ENCODE results near the gene ARF4. TPM values are rescaled to one million over a fixed set of nuclear protein-coding genes. Genes with fewer than 3 reads are reported as not detected.

The ARF4 gene
- total RNA-seq, 2 experiments from 2014 or later: 49.6 to 50.0 TPM

DNA sequence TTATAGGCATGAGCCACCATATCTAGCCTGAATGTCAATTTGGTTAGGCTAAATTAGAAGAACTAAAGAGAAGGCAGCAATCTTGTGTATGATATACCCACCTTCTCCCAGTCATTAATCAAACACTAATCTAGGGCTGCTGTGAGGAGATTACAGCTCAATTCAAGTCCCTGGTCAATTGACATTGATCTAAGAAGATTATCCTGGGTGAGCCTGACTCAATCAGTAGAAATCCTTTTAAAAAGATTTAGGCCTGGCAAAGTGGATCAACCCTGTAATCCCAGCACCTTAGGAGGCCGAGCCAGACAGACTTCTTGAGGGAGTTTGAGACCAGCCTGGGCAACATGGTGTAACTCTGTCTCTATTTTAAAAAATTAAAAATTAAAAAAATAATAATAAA, 50.5 kb downstream of the ARF4 start:
- H3K4me1 Mint-ChIP-seq: peaks cover 4% of the 10 kb centered on the region
- CTCF ChIA-PET: interaction anchor here (0.8 kb wide), 1 partner anchor 12 kb away, joined by 3 read pairs; no protein-coding TSS in a partner anchor
- intact Hi-C loops (cut with DNase I, micrococcal nuclease): no loop called here
- no peak overlapping the region for H3K4me3 Mint-ChIP-seq
- POLR2A ChIA-PET: interaction anchor here (1.5 kb wide), 1 partner anchor 10 kb away, joined by 4 read pairs; the partner anchor contains the start of gene PDE12
- H3K9me3 Mint-ChIP-seq (ENCODE audit: low read depth): no peaks in the 10 kb centered on the region
- H3K27me3 Mint-ChIP-seq: peaks cover 5% of the 10 kb centered on the region
- ATAC-seq (no peak), DNase-seq (no peak)
- no peak overlapping the region for H3K27ac Mint-ChIP-seq
- no peaks in the 10 kb centered on the region for H3K36me3 Mint-ChIP-seq (ENCODE audit: low read depth)

DNA sequence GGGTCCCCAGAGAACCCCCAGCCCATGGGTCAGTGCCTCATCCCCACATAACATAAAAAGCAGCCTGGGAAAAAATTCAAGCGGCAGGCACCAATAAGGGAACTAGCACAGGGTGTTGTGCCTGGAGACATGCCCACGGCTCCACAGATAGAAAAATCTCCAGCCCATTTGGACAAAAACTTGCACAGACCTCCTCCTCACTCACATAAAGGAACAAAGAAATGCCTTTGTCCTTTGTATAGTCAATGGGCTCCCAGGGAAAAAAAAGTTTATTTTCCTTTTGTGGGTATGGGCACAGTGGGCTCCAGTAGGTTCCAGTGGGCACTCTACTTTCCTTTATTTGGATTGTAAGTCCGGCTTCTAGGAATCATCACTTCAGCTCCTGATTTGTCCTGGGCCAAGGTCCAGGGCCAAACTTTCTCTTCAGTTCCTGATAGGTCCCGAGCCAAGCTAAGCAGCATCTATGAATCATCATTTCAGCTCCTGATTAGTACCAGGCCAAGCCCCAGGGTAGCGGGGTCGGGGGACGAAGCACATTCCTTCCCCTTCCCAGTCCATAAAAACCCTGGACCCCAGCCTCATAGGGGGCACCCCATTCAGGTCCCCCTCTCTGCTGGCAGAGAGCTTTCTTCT, 51.4 kb downstream of the ARF4 start:
- no peaks in the 10 kb centered on the region for H3K9me3 Mint-ChIP-seq (ENCODE audit: low read depth)
- DNase-seq (no peak), ATAC-seq (no peak)
- peaks cover 5% of the 10 kb centered on the region for H3K27me3 Mint-ChIP-seq
- ChIA-PET POLR2A (interaction anchor here (1.5 kb wide), 1 partner anchor 11 kb away, joined by 4 read pairs; the partner anchor contains the start of gene PDE12), CTCF (interaction anchor here (0.8 kb wide), 1 partner anchor 11 kb away, joined by 3 read pairs; no protein-coding TSS in a partner anchor)
- H3K4me3 Mint-ChIP-seq: no peak overlapping the region
- intact Hi-C loops (cut with DNase I, micrococcal nuclease): no loop called here
- no peak overlapping the region for H3K27ac Mint-ChIP-seq
- H3K4me1 Mint-ChIP-seq: peaks cover 4% of the 10 kb centered on the region
- no peaks in the 10 kb centered on the region for H3K36me3 Mint-ChIP-seq (ENCODE audit: low read depth)

DNA sequence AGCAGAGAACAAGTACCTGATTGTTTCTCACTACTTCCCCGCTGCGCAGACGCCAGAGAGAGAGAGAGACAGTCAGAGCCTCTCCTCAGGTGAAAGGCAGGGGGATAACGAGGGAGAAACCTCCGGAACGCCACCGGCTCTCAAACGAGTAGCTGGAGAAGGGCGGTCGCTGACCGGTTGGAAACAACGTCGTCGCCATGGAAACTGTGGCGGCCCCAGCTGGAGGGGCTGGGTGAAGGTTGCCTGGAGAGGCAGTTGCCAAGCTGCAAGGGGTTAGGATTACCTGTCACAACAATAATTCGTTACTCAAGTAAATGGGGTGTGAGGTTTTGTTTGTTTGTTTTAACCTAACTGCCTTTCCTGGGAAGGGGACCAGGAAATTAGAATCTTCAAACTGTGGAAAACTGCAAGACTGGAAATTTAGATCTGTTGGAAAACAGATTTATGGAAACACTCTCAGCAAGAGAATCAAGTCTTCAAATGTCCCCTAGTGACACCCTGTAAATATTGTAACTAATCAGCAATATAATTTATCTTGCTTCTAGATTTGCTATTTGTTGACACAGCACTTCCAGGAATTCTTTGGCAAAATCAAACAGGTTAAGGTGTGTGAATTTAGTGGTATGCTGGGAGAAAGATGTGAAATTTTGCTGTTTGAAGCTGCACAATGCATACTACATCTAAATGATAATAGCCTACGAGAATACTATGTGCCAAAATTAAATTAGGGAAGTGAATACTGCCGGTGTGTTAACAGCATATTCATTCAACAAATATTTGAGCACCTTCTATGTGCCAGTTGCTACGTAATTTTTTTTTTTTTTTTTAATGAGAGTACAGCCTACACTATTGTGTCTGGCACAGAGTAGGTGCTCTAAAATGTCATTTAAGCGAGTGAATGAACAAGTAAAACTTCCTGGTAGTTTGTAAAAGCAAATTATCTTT, 52.7 kb downstream of the ARF4 start, which contains the start of gene DNAH12:
DNAH12 (minus strand) TSS at position 164 of the 945 bp plus-strand sequence. CDS start 1,474 bp downstream, outside the sequence.
- POLR2A ChIA-PET: no interaction called here
- CTCF ChIA-PET: no interaction called here

DNA sequence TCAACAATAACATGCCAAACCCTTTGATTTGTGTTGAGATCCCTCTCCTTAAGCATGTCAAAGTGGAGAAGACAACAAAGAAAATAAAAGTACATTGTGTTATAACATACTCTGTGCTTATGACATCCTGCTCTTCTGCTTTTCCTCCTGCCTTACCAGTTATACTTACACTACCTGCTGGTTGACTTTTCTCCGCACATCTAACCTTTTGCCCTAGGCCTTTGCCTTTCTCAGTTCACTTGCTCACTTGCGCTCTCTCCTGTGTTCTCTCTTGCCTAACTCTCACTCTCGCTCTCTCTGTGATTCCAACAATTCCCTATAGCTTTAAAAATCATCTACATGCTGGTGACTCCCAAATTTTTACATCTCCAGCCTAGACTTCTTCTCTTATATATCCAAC, 58.7 kb downstream of the ARF4 start:
- intact Hi-C loops (cut with DNase I, micrococcal nuclease): no loop called here
- peaks cover 2% of the 10 kb centered on the region for H3K9me3 Mint-ChIP-seq (ENCODE audit: low read depth)
- POLR2A ChIA-PET: no interaction called here
- CTCF ChIA-PET: no interaction called here
- no peak overlapping the region for H3K4me3 Mint-ChIP-seq
- H3K27me3 Mint-ChIP-seq: no peaks in the 10 kb centered on the region
- DNase-seq (no peak), ATAC-seq (no peak)
- H3K36me3 Mint-ChIP-seq (ENCODE audit: low read depth): no peaks in the 10 kb centered on the region
- H3K4me1 Mint-ChIP-seq: no peaks in the 10 kb centered on the region
- H3K27ac Mint-ChIP-seq: no peak overlapping the region

More for the DNA sequence above, 52.7 kb downstream of the ARF4 start, which contains the start of gene DNAH12:
- Mint-ChIP-seq H3K36me3 (ENCODE audit: low read depth) (no peaks in the 10 kb centered on the region), H3K4me1 (peaks cover 4% of the 10 kb centered on the region), H3K27me3 (peaks cover 5% of the 10 kb centered on the region), H3K9me3 (ENCODE audit: low read depth) (no peaks in the 10 kb centered on the region), H3K27ac (no peak within 1 kb of the TSS), H3K4me3 (no peak within 1 kb of the TSS)
- intact Hi-C loops (cut with DNase I, micrococcal nuclease): no loop called here
- no peak for ATAC-seq
- peak; percentile 49 for DNase-seq

DNA sequence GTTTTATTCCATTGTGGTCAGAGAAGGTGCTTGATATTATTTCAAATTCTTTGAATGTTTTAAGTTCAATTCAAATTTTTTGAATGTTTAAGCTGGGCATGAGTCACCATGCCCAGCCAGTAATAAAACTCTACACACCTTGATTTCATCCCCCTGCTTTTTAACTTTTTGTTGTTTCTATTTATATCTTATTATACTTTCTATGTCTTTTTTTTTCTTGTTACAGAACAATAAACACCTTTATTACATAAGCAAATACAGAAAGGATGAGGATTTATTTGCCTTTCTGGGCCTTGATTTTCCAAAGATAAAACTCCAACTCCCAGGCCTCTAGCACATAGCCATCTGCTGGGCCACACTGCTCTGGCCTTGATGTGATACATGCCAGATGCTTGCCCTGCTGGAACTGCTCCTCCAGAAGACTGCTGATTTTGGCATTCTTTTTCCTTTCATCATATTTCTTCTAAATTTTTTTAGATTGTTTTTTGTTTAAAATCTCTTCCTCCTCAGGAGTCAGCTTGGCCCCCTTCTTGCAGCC, 67.0 kb downstream of the ARF4 start:
- Mint-ChIP-seq H3K4me1 (no peaks in the 10 kb centered on the region), H3K9me3 (ENCODE audit: low read depth) (peaks cover 1% of the 10 kb centered on the region), H3K4me3 (no peak overlapping the region), H3K36me3 (ENCODE audit: low read depth) (no peaks in the 10 kb centered on the region), H3K27ac (no peak overlapping the region), H3K27me3 (peaks cover 2% of the 10 kb centered on the region)
- DNase-seq (no peak), ATAC-seq (no peak)
- POLR2A ChIA-PET: no interaction called here
- CTCF ChIA-PET: no interaction called here
- intact Hi-C loops (cut with DNase I, micrococcal nuclease): no loop called here

Other genes with a start within 250 kb of the ARF4 start
- gene DNAH12, start 53.0 kb downstream of the ARF4 start, total RNA-seq: not detected
- gene PDE12, start 41.1 kb downstream of the ARF4 start, total RNA-seq: 10 to 100 TPM; 19.2 to 19.9 TPM
- 10 to 100 TPM; 15.0 to 17.1 TPM for gene DENND6A, start 95.7 kb upstream of the ARF4 start, total RNA-seq
- 10 to 100 TPM; 43.1 to 55.3 TPM for gene SLMAP, start 159.0 kb upstream of the ARF4 start, total RNA-seq

Measured in activated CD4-positive, alpha-beta T cell treated with anti-CD3 and anti-CD28 coated beads for 36 hours (primary cell).